ENCODE results near the gene DAW1. TPM values are rescaled to one million over a fixed set of nuclear protein-coding genes. Genes with fewer than 3 reads are reported as not detected.
A peak's percentile ranks its signal among the peaks of the same experiment; 100 is the strongest.

DAW1 gene
- total and polyA plus RNA-seq, 2 of the 13 experiments (the other 11 are each of a cell fraction or from before 2014, with no cell fraction given) = not detected

- TF ChIP-seq FOXJ3 (CRISPR knock-in tag; IDR thresholded peaks at IDR 0.05; ENCODE audit: borderline replicate concordance) (no peak; the same call in 1 of the 2 replicates), ZMYM3 (CRISPR knock-in tag; IDR thresholded peaks at IDR 0.05) (peak; percentile 22; the same call in 1 of the 2 replicates), TFE3 (CRISPR knock-in tag; IDR thresholded peaks at IDR 0.05) (no peak), IRX3 (CRISPR knock-in tag; IDR thresholded peaks at IDR 0.05; ENCODE audit: borderline replicate concordance, low read depth) (no peak), ZNF883 (CRISPR knock-in tag; IDR thresholded peaks at IDR 0.05; ENCODE audit: not compliant biosample characterization) (no peak), SRY (CRISPR knock-in tag; IDR thresholded peaks at IDR 0.05) (no peak), SMARCC2 (IDR thresholded peaks at IDR 0.05) (no peak), MTF2 (CRISPR knock-in tag; IDR thresholded peaks at IDR 0.05; ENCODE audit: borderline replicate concordance) (no peak), ZNF354B (CRISPR knock-in tag; IDR thresholded peaks at IDR 0.05) (no peak), ZSCAN31 (CRISPR knock-in tag; IDR thresholded peaks at IDR 0.05; ENCODE audit: low read depth) (0 out of 2 replicates have a peak, but pooled peaks have one; percentile 33), CAMTA2 (CRISPR knock-in tag; IDR thresholded peaks at IDR 0.05; ENCODE audit: borderline replicate concordance) (no peak), LCORL (IDR thresholded peaks at IDR 0.05) (no peak), LCORL (CRISPR knock-in tag; IDR thresholded peaks at IDR 0.05) (0 out of 2 replicates have a peak, but pooled peaks have one; percentile 15), SOX5 (CRISPR knock-in tag; IDR thresholded peaks at IDR 0.05; ENCODE audit: borderline replicate concordance) (peak; percentile 51; the same call in 1 of the 2 replicates), RAD21 (CRISPR knock-in tag; IDR thresholded peaks at IDR 0.05) (no peak), ZKSCAN8 (CRISPR knock-in tag; IDR thresholded peaks at IDR 0.05; ENCODE audit: borderline replicate concordance) (peak; percentile 73; the same call in 1 of the 2 replicates), HMGXB3 (CRISPR knock-in tag; IDR thresholded peaks at IDR 0.05; ENCODE audit: borderline replicate concordance) (no peak)
- TF ChIP-seq, protein P1, sequence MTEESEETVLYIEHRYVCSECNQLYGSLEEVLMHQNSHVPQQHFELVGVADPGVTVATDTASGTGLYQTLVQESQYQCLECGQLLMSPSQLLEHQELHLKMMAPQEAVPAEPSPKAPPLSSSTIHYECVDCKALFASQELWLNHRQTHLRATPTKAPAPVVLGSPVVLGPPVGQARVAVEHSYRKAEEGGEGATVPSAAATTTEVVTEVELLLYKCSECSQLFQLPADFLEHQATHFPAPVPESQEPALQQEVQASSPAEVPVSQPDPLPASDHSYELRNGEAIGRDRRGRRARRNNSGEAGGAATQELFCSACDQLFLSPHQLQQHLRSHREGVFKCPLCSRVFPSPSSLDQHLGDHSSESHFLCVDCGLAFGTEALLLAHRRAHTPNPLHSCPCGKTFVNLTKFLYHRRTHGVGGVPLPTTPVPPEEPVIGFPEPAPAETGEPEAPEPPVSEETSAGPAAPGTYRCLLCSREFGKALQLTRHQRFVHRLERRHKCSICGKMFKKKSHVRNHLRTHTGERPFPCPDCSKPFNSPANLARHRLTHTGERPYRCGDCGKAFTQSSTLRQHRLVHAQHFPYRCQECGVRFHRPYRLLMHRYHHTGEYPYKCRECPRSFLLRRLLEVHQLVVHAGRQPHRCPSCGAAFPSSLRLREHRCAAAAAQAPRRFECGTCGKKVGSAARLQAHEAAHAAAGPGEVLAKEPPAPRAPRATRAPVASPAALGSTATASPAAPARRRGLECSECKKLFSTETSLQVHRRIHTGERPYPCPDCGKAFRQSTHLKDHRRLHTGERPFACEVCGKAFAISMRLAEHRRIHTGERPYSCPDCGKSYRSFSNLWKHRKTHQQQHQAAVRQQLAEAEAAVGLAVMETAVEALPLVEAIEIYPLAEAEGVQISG (CRISPR knock-in tag; IDR thresholded peaks at IDR 0.05) = no peak
- TF ChIP-seq, protein P2, sequence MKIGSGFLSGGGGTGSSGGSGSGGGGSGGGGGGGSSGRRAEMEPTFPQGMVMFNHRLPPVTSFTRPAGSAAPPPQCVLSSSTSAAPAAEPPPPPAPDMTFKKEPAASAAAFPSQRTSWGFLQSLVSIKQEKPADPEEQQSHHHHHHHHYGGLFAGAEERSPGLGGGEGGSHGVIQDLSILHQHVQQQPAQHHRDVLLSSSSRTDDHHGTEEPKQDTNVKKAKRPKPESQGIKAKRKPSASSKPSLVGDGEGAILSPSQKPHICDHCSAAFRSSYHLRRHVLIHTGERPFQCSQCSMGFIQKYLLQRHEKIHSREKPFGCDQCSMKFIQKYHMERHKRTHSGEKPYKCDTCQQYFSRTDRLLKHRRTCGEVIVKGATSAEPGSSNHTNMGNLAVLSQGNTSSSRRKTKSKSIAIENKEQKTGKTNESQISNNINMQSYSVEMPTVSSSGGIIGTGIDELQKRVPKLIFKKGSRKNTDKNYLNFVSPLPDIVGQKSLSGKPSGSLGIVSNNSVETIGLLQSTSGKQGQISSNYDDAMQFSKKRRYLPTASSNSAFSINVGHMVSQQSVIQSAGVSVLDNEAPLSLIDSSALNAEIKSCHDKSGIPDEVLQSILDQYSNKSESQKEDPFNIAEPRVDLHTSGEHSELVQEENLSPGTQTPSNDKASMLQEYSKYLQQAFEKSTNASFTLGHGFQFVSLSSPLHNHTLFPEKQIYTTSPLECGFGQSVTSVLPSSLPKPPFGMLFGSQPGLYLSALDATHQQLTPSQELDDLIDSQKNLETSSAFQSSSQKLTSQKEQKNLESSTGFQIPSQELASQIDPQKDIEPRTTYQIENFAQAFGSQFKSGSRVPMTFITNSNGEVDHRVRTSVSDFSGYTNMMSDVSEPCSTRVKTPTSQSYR (CRISPR knock-in tag; IDR thresholded peaks at IDR 0.05; ENCODE audit: borderline replicate concordance) = no peak
Measured at GRCh38 chr2:227828477-227828912, 42.9 kb upstream of the DAW1 start (continued).

All from HepG2 (cell line).